ENCODE data around the gene SP5. TPM values are rescaled to one million over a fixed set of nuclear protein-coding genes. Genes with fewer than 3 reads are reported as not detected.

The SP5 gene
- total and polyA plus RNA-seq, 10 of the 15 experiments (the other 5 are each of a cell fraction or from before 2014, with no cell fraction given) = not detected

- H3K9ac ChIP-seq (ENCODE audit: control insufficient read depth, insufficient read depth, low read length) = no peak overlapping the region
- H3K4me1 ChIP-seq (ENCODE audit: control insufficient read depth, insufficient read depth, low read length) = no peaks in the 10 kb centered on the region; the same call in 1 of the 2 replicates
- H3K9me3 ChIP-seq (replicated peaks; ENCODE audit: control insufficient read depth, insufficient read depth, low read length) = no peaks in the 10 kb centered on the region; the same call in 2 of the 3 replicates
- TF ChIP-seq ZNF592 (IDR thresholded peaks at IDR 0.05) = no peak
- peaks cover 21 to 34% of the 10 kb centered on the region in 2 experiments for H3K27me3 ChIP-seq (replicated peaks in 1 of 2; ENCODE audit: control insufficient read depth in 2 of 2, insufficient read depth in 2 of 2, low read length in 1 of 2)
- SMC1A ChIA-PET (ENCODE audit: uncharacterized antibody, unreplicated experiment) = interaction anchor here (1.0 to 2.3 kb wide), 2 partner anchors 27 to 32 kb away, joined by 3 to 8 read pairs; no protein-coding TSS in a partner anchor
- no peaks in the 10 kb centered on the region for H3K79me2 ChIP-seq (ENCODE audit: control insufficient read depth, insufficient read depth, low read length)
- no peak overlapping the region for H3K4me3 ChIP-seq
- no TSS peak for BruUV-seq (replicated peaks)
- H4K20me1 ChIP-seq (ENCODE audit: control insufficient read depth, insufficient read depth) = no peaks in the 10 kb centered on the region; the same call in 1 of the 2 replicates
- H2AFZ ChIP-seq (ENCODE audit: control insufficient read depth, low read depth, low read length) = no peak overlapping the region
- intact Hi-C loops (cut with micrococcal nuclease; ENCODE audit: unreplicated experiment) (loop anchor here (5.0 kb wide), 1 partner anchor 100 kb away; no protein-coding TSS in a partner anchor), in situ Hi-C loops (cut with MboI) (no loop called here)
- ATAC-seq = no peak
- H3K27ac ChIP-seq (ENCODE audit: control insufficient read depth, insufficient read depth) = no peak overlapping the region
- POLR2A ChIA-PET = no interaction called here
- no peak for FAIRE-seq
- RAD21 ChIA-PET (ENCODE audit: unreplicated experiment) = interaction anchor here (1.2 to 1.3 kb wide), 2 partner anchors 33 to 225 kb away, joined by 3 to 4 read pairs; no protein-coding TSS in a partner anchor
- H3K36me3 ChIP-seq (ENCODE audit: control insufficient read depth in 2 of 2, insufficient read depth in 2 of 2, low read length in 1 of 2) = no peaks in the 10 kb centered on the region
- no peak for DNase-seq (ENCODE audit: low read depth, low spot score)
- CTCF ChIA-PET = interaction anchor here (0.9 to 1.2 kb wide), 3 partner anchors 11 to 314 kb away, joined by 3 read pairs; no protein-coding TSS in a partner anchor
- no peak overlapping the region for H3K4me2 ChIP-seq (ENCODE audit: control insufficient read depth, insufficient read depth)
- WGBS (ENCODE audit: insufficient coverage, insufficient replicate concordance, low lambda C conversion rate, missing lambda C conversion rate) = 59% methylated on average over 38 of the region's 51 CpGs
Observed at GRCh38 chr2:170711774-170712652, 3.1 kb upstream of the SP5 start.

Data from GM12878 (cell line).